WERI-Rb-1 (cell line): ENCODE measurements around the gene SELENON.

Source experiments
- DNase-seq: peaks from one replicate; pipeline ENCODE4 v3.0.0-alpha.2; 2020
- H3K27ac ChIP-seq: fragments of 250-450 bp; sonication (Bioruptor Pico); 2 replicates; pipeline ENCODE4 v1.5.1; 2020; ENCODE audit warnings: mild to moderate bottlenecking, moderate library complexity
- H3K27me3 ChIP-seq: fragments of 250-450 bp; sonication (Bioruptor Pico); 2 replicates; pipeline ENCODE4 v1.5.1; 2021; ENCODE audit warnings: mild to moderate bottlenecking, low read depth, moderate library complexity; ENCODE audit not compliant: insufficient read depth, severe bottlenecking
- H3K36me3 ChIP-seq: fragments of 250-450 bp; sonication (Bioruptor Pico); 2 replicates; pipeline ENCODE4 v1.5.1; 2020; ENCODE audit warnings: mild to moderate bottlenecking, moderate library complexity
- H3K4me3 ChIP-seq: 2 replicates; pipeline ENCODE4 v1.5.1; 2011; ENCODE audit warnings: low read depth, mild to moderate bottlenecking, control low read depth, low read length
- H3K9me3 ChIP-seq: fragments of 250-450 bp; sonication (Bioruptor Pico); 2 replicates; pipeline ENCODE4 v1.5.1; 2021; ENCODE audit warnings: mild to moderate bottlenecking, moderate library complexity; ENCODE audit not compliant: severe bottlenecking
- CTCF ChIP-seq: IDR thresholded peaks from 2 replicates; pipeline ENCODE4 v1.5.1; 2011; ENCODE audit warnings: low read depth, mild to moderate bottlenecking, control low read depth, inconsistent platforms, low read length

The SELENON gene

DNA sequence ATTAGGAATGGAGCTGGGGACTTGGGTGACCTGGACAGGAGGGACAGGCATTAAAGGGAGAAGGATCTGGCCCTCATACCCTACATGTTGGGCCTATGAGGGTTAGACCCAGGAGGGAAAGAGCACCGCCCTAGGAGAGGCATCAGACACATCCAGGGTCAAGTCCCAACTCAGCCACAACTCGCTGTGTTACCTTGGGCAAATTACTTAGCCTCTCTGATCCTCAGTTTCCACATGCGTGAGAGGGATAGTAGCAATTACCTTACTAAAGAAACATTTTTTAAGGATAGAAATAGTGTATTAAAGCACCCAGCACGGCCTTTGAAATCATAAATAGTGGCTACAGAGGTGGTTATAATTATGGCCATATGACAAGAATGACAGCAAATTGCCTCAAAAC, 20.1 kb upstream of the SELENON start:
- Histone ChIP-seq H3K9me3 (no peaks in the 10 kb centered on the region), H3K36me3 (no peaks in the 10 kb centered on the region), H3K27me3 (no peaks in the 10 kb centered on the region), H3K4me3 (no peak overlapping the region), H3K27ac (no peak overlapping the region)
- no peak for TF ChIP-seq CTCF
- no peak for DNase-seq

GRCh38 chr1:25780318-25781129, 19.5 kb upstream of the SELENON start:
- H3K27ac ChIP-seq, result no peak overlapping the region

DNA sequence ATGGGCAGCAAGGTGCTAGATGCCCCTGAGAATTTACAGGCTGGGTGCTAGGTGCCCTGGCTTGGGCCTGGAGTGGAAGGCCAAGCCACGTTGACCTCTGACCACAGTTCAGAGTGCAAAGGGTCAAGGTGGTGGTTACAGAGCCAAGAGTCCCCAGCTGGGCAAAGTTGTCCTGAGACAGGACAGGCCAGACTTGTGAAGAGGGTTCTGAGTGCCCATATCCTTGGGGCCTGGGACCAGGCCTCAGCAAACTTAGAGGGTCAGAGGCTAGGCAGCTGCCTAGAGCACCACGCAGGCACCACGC, 18.9 kb upstream of the SELENON start:
- Histone ChIP-seq H3K27ac (no peak overlapping the region), H3K27me3 (no peaks in the 10 kb centered on the region), H3K36me3 (no peaks in the 10 kb centered on the region), H3K4me3 (no peak overlapping the region), H3K9me3 (no peaks in the 10 kb centered on the region)
- no peak for DNase-seq
- TF ChIP-seq CTCF, result no peak

More at GRCh38 chr1:25780318-25781129, 19.5 kb upstream of the SELENON start:
- Histone ChIP-seq H3K27me3 (no peaks in the 10 kb centered on the region), H3K4me3 (no peak overlapping the region), H3K9me3 (no peaks in the 10 kb centered on the region), H3K36me3 (no peaks in the 10 kb centered on the region)
- TF ChIP-seq CTCF, result no peak
- DNase-seq, result no peak

DNA sequence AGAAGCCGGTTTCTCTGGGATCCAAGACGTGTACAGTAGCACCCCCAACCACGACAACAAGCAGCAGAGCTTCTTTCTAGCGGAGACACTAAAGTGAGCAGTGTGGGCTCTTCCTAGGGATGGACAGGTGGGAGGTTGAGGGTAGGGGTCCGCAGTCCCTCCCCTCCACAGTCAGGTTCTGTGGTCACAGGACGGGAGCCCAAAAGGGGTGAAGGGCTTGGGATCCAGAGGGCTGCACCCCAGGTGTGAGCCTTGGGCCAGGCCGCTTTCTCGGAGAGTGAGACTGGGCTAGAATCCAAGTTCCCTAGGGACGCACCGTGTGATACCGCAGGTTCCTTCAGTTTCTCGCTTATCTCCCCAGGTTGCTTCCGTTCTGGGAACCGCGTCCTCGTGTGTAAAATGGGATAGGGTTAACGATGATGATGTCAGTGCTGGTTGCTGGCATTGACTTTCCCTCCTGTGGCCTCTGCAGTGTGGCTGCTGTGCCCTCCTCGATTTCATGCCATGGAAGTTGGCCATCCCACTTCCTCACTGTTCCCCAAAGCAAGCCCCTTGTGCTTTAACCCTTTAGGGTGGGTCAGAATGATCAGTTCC, 17.3 kb upstream of the SELENON start:
- no peak for DNase-seq
- H3K9me3 ChIP-seq, result no peaks in the 10 kb centered on the region
- H3K36me3 ChIP-seq, result no peaks in the 10 kb centered on the region; the same call in 1 of the 2 replicates
- no peak overlapping the region for H3K27ac ChIP-seq
- TF ChIP-seq CTCF, result no peak
- no peak overlapping the region for H3K4me3 ChIP-seq
- no peaks in the 10 kb centered on the region for H3K27me3 ChIP-seq

DNA sequence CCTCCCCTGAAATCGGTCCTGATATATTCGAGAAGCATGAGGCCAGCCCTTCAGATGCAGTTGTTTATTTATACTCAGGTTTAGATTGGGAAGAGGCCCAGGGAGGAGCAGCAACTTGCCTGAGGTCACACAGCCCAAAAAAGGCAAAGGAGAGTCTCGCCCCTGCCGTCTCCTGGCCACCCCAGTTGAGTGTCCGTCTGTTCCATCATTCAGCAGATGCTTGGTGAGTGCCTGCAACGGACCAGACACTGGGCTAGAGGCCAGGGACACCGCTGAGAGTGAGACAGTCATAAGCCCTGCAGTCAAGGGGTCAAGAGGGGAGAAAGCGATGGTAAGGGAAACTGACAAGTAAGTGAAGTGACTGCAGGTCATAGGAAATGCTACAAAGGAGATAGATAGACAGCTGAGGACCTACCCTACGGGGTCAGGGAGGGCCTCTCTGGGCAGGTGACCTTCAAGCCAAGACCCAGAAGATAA, 15.4 kb upstream of the SELENON start:
- Histone ChIP-seq H3K36me3 (no peaks in the 10 kb centered on the region; the same call in 1 of the 2 replicates), H3K27me3 (no peaks in the 10 kb centered on the region), H3K4me3 (no peak overlapping the region), H3K27ac (no peak overlapping the region), H3K9me3 (no peaks in the 10 kb centered on the region)
- TF ChIP-seq CTCF, result no peak
- no peak for DNase-seq
